LHCN-M2 (cell line): ENCODE results near the gene KLRC2. TPM values are rescaled to one million over a fixed set of nuclear protein-coding genes. Genes with fewer than 3 reads are reported as not detected.
"Not testable (repeated sequence)": the region's sequence is repeated elsewhere in the genome, so short reads cannot be mapped to it uniquely, and the experiment has no call there.

Experiments
- DNase-seq: peaks from one replicate; pipeline ENCODE4 v3.0.0-alpha.2; 2012; ENCODE audit warnings: low read depth
- polyA plus RNA-seq: library from polyadenylated mRNA; unstranded; fragments of >200 nt; gene quantifications from one replicate; pipeline ENCODE4 v1.2.1, GENCODE V29; 2012; ENCODE audit warnings: missing spikeins
- total RNA-seq: library from RNA; depleted of rRNA; stranded (reverse); fragments of >200 nt; gene quantifications from 2 replicates; pipeline ENCODE4 v1.2.3, GENCODE V29; 2014; rRNA removed

Gene KLRC2
- total RNA-seq, result 0.96 and 2.0 TPM in 2 replicates
- polyA plus RNA-seq, result 0.16 TPM

GRCh38 chr12:10435816-10436215 lies at the start of gene KLRC2:
TSS of gene KLRC2 (minus strand) at chr12:10436010. CDS start at chr12:10435986, 24 bp downstream.
- DNase-seq, result peak; percentile 57

- not testable (repeated sequence) for DNase-seq
Observed at GRCh38 chr12:10481901-10482300, 46.1 kb upstream of the KLRC2 start.

GRCh38 chr12:10472808-10473207 lies 37.0 kb upstream of the KLRC2 start:
- DNase-seq, result not testable (repeated sequence)

GRCh38 chr12:10469701-10470100 lies 33.9 kb upstream of the KLRC2 start:
- DNase-seq, result no peak

GRCh38 chr12:10466311-10466710 lies 30.5 kb upstream of the KLRC2 start:
- DNase-seq, result no peak

- DNase-seq, result no peak
Observed at GRCh38 chr12:10457760-10458159, 21.9 kb upstream of the KLRC2 start.

- no peak for DNase-seq
Observed at GRCh38 chr12:10456856-10457255, 21.0 kb upstream of the KLRC2 start.

GRCh38 chr12:10455766-10456165 lies 20.0 kb upstream of the KLRC2 start:
- DNase-seq, result no peak

- no peak for DNase-seq
Observed at GRCh38 chr12:10454531-10454930, 18.7 kb upstream of the KLRC2 start.

- no peak for DNase-seq
Observed at GRCh38 chr12:10453156-10453555, 17.3 kb upstream of the KLRC2 start, which contains the start of gene KLRC1. TSS of gene KLRC1 (minus strand) at chr12:10453377. CDS start at chr12:10451156, 2,221 bp downstream.

GRCh38 chr12:10448236-10448635 lies 12.4 kb upstream of the KLRC2 start:
- no peak for DNase-seq

- peak; percentile 59 for DNase-seq
Observed at GRCh38 chr12:10446052-10446451, 10.2 kb upstream of the KLRC2 start.

- DNase-seq, result not testable (repeated sequence)
Observed at GRCh38 chr12:10441144-10441543, 5.3 kb upstream of the KLRC2 start.

GRCh38 chr12:10439608-10440274 lies 3.9 kb upstream of the KLRC2 start:
- not testable (repeated sequence) for DNase-seq

- not testable (repeated sequence) for DNase-seq
Observed at GRCh38 chr12:10437601-10438000, 1.8 kb upstream of the KLRC2 start.

- DNase-seq, result peak; percentile 46
Observed at GRCh38 chr12:10430623-10431022, 5.2 kb downstream of the KLRC2 start.

GRCh38 chr12:10425938-10426337 lies 9.9 kb downstream of the KLRC2 start:
- DNase-seq, result not testable (repeated sequence)

GRCh38 chr12:10424260-10424899 lies 11.4 kb downstream of the KLRC2 start:
- DNase-seq, result not testable (repeated sequence)

GRCh38 chr12:10422159-10422558 lies 13.7 kb downstream of the KLRC2 start:
- DNase-seq, result not testable (repeated sequence)

GRCh38 chr12:10420334-10420733 lies 15.5 kb downstream of the KLRC2 start, which contains the start of gene KLRC3:
TSS of gene KLRC3 (minus strand) at chr12:10420595. CDS start at chr12:10420550, 45 bp downstream.
- DNase-seq, result peak; percentile 53

- DNase-seq, result peak; percentile 62
Observed at GRCh38 chr12:10409392-10409791, 26.4 kb downstream of the KLRC2 start, which contains the start of gene KLRC4. TSS of gene KLRC4 (minus strand) at chr12:10409757. CDS start at chr12:10409575, 182 bp downstream.

- DNase-seq, result no peak
Observed at GRCh38 chr12:10408842-10409241, 27.0 kb downstream of the KLRC2 start.

- DNase-seq, result no peak
Observed at GRCh38 chr12:10406725-10407124, 29.1 kb downstream of the KLRC2 start.
